ENCODE data around the gene ZGPAT. TPM values are rescaled to one million over a fixed set of nuclear protein-coding genes. Genes with fewer than 3 reads are reported as not detected.
A peak's percentile ranks its signal among the peaks of the same experiment; 100 is the strongest.

The ZGPAT gene
- total and polyA plus RNA-seq, 2 of the 13 experiments (the other 11 are each of a cell fraction or from before 2014, with no cell fraction given), result 23.0 to 41.9 TPM

DNA sequence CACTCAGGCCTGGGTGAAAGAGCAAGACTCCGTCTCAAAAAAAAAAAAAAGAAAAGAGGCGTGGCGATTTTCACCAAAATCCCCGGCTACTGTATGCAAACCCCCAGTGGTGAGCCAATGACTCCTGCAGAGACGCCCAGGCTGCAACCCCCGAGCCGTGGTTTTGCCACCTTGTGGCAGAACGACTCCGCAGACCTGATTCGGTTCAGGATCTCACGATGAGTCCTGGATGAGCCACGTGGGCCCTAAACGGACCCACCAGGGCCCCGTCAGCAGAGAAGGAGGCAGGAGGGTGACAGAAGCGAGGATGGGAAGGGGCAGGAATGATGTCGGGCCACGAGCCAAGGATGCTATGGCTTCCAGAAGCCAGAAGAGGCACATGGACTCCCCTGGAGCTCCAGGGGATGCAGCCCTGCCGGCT lies 74.2 kb downstream of the ZGPAT start (continued):
- TF ChIP-seq JUNB (CRISPR knock-in tag; IDR thresholded peaks at IDR 0.05; ENCODE audit: borderline replicate concordance) (no peak), SMC3 (IDR thresholded peaks at IDR 0.05; ENCODE audit: low read length) (peak; percentile 35; the same call in 1 of the 2 replicates), NFIC (IDR thresholded peaks at IDR 0.05; ENCODE audit: low read length) (no peak), TGIF2 (CRISPR knock-in tag; IDR thresholded peaks at IDR 0.05) (0 out of 2 replicates have a peak, but pooled peaks have one; percentile 26), LRRFIP1 (CRISPR knock-in tag; conservative IDR thresholded peaks at IDR 0.05) (no peak), RFX1 (IDR thresholded peaks at IDR 0.05) (no peak), TAF15 (IDR thresholded peaks at IDR 0.05; ENCODE audit: low read depth, low read length, poor library complexity, severe bottlenecking) (no peak), CEBPB (IDR thresholded peaks at IDR 0.05; ENCODE audit: borderline replicate concordance, low read depth, low read length) (no peak), ZKSCAN8 (CRISPR knock-in tag; IDR thresholded peaks at IDR 0.05; ENCODE audit: borderline replicate concordance) (no peak), ZNF383 (CRISPR knock-in tag; IDR thresholded peaks at IDR 0.05; ENCODE audit: borderline replicate concordance) (no peak), ISX (CRISPR knock-in tag; conservative IDR thresholded peaks at IDR 0.05) (no peak), ZNF446 (CRISPR knock-in tag; IDR thresholded peaks at IDR 0.05) (no peak), ZNF615 (CRISPR knock-in tag; IDR thresholded peaks at IDR 0.05; ENCODE audit: borderline replicate concordance) (no peak), ZNF274 (CRISPR knock-in tag; IDR thresholded peaks at IDR 0.05) (no peak; the same call in 1 of the 2 replicates), ZBTB7B (CRISPR knock-in tag; IDR thresholded peaks at IDR 0.05) (0 out of 2 replicates have a peak, but pooled peaks have one; percentile 28), XRCC5 (optimal IDR thresholded peaks at IDR 0.05; ENCODE audit: low read length) (peak; percentile 82), HNRNPUL1 (IDR thresholded peaks at IDR 0.05; ENCODE audit: low read depth, low read length) (no peak), ZNF589 (CRISPR knock-in tag; conservative IDR thresholded peaks at IDR 0.05) (no peak), PHF8 (CRISPR knock-in tag; IDR thresholded peaks at IDR 0.05) (peak; percentile 26; the same call in 1 of the 2 replicates), ESRRA (CRISPR knock-in tag; IDR thresholded peaks at IDR 0.05; ENCODE audit: low read depth) (no peak)
- TF ChIP-seq, protein P1, sequence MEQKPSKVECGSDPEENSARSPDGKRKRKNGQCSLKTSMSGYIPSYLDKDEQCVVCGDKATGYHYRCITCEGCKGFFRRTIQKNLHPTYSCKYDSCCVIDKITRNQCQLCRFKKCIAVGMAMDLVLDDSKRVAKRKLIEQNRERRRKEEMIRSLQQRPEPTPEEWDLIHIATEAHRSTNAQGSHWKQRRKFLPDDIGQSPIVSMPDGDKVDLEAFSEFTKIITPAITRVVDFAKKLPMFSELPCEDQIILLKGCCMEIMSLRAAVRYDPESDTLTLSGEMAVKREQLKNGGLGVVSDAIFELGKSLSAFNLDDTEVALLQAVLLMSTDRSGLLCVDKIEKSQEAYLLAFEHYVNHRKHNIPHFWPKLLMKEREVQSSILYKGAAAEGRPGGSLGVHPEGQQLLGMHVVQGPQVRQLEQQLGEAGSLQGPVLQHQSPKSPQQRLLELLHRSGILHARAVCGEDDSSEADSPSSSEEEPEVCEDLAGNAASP (CRISPR knock-in tag; IDR thresholded peaks at IDR 0.05; ENCODE audit: borderline replicate concordance), result 0 out of 2 replicates have a peak, but pooled peaks have one; percentile 24
